ENCODE data around the gene PTPRF.

GRCh38 chr1:43634721-43635120, 104.0 kb downstream of the PTPRF start:
- no peak for TF ChIP-seq CTCF (IDR thresholded peaks at IDR 0.05)
- no peak for TF ChIP-seq POLR2AphosphoS5 (IDR thresholded peaks at IDR 0.05)
- TF ChIP-seq POLR2A (IDR thresholded peaks at IDR 0.05) = no peak
